ENCODE measurements around the gene CFAP157. TPM values are rescaled to one million over a fixed set of nuclear protein-coding genes. Genes with fewer than 3 reads are reported as not detected.

The CFAP157 gene
- total RNA-seq, 1 donor from 2014 or later: 0.29 TPM

DNA sequence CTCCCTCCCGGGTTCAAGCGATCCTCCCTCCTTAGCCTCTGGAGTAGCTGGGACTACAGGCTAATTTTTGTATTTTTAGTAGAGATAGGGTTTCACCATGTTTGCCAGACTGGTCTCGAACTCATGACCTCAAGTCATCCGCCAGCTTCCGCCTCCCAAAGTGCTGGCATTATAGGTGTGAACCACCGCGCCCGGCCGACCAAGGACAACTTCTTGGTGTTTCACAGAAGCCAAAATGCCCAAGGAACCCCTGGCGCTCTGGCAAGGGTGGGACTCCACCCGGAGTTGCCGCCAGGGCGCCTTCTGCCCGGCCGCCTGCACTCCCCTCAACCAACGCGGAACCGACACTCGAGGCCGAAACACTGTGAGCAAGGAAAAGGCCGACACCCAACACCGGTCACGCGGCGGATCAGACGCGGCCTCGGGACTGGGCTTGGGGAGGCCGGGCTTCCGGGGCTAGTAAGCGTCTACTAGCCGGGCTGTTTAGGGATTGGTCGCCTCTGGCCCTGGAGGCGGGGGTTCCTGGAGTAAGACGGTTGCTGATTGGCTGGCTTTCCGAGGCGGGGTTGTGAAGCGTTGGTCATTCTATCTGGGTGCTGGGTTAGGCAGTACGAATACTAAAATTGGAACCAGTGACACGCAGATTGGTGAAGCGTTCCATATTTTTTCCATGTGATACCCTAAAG is 7.7 kb upstream of the CFAP157 start:
- intact Hi-C loops (cut with DNase I): no loop called here
- peak; percentile 99 for ATAC-seq
- H3K36me3 ChIP-seq: no peaks in the 10 kb centered on the region
- DNase-seq: peak; percentile 98
- TF ChIP-seq, protein P1, sequence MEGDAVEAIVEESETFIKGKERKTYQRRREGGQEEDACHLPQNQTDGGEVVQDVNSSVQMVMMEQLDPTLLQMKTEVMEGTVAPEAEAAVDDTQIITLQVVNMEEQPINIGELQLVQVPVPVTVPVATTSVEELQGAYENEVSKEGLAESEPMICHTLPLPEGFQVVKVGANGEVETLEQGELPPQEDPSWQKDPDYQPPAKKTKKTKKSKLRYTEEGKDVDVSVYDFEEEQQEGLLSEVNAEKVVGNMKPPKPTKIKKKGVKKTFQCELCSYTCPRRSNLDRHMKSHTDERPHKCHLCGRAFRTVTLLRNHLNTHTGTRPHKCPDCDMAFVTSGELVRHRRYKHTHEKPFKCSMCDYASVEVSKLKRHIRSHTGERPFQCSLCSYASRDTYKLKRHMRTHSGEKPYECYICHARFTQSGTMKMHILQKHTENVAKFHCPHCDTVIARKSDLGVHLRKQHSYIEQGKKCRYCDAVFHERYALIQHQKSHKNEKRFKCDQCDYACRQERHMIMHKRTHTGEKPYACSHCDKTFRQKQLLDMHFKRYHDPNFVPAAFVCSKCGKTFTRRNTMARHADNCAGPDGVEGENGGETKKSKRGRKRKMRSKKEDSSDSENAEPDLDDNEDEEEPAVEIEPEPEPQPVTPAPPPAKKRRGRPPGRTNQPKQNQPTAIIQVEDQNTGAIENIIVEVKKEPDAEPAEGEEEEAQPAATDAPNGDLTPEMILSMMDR (IDR thresholded peaks at IDR 0.05): no peak
- H3K9me3 ChIP-seq: no peaks in the 10 kb centered on the region
- peak overlapping the region; percentile 86 for H3K27ac ChIP-seq
- no peaks in the 10 kb centered on the region for H3K27me3 ChIP-seq
- H3K4me3 ChIP-seq: peak overlapping the region; percentile 43
- peaks cover 4% of the 10 kb centered on the region for H3K4me1 ChIP-seq

DNA sequence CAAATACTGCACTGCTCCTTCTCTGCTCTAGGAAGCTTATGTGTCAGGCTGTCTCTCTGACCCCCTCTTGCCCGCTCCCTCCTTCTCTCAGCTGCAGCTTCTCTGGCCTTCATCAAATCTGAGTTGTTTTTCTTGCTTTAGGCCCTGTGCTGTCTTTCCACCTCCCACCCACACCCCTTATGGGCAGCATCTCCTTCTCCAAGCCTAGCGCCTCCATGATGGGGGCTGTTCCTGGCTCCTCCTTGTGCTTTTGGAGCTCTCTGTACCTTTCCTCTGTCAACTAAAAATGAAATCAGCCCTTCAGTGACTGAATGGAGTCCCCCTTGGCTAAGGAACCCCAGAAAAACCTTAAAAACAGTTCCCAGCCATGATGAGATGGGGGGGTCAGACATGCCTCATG is 6.6 kb upstream of the CFAP157 start:
- TF ChIP-seq, protein P1 (IDR thresholded peaks at IDR 0.05): no peak
- peak overlapping the region; percentile 86 for H3K27ac ChIP-seq

DNA sequence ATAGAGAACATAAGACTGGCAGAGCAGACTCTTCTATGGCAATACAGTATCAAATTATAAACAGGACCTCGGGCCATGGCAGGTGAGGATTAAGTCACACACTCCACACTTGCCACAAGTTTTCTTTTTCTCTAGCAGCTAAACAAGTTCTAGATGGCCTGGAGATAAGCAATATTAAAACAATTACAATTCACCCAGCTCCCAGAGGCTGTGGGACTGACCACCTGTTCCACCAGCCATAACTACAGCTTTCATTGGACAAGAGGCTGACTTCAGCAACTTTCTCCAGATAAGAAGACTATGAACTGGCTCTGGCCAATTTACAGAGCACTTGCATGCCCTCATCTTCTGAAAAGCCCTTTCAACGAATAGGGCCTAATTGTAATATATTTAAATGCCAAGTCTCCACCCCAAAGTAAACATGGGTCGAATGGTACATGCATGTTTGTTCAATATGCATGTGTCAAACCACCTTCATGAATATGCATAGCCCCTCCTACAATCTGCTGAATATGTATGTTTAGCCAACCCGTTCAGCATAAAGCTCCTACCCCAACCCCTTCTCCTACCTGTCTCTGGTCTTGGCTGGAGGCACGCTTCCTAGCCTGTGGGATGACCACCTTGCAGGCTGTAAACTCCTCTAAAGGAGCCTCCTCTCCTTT is 6.1 kb upstream of the CFAP157 start:
- no peaks in the 10 kb centered on the region for H3K9me3 ChIP-seq
- no peaks in the 10 kb centered on the region for H3K27me3 ChIP-seq
- H3K4me3 ChIP-seq: no peak overlapping the region
- DNase-seq: no peak
- ATAC-seq: no peak
- TF ChIP-seq, protein P1 (IDR thresholded peaks at IDR 0.05): no peak
- H3K4me1 ChIP-seq: peaks cover 4% of the 10 kb centered on the region
- intact Hi-C loops (cut with DNase I): no loop called here
- no peaks in the 10 kb centered on the region for H3K36me3 ChIP-seq
- no peak overlapping the region for H3K27ac ChIP-seq

More for the DNA sequence above, 6.6 kb upstream of the CFAP157 start:
- no peak overlapping the region for H3K4me3 ChIP-seq
- peaks cover 4% of the 10 kb centered on the region for H3K4me1 ChIP-seq
- DNase-seq: no peak
- H3K27me3 ChIP-seq: no peaks in the 10 kb centered on the region
- H3K9me3 ChIP-seq: no peaks in the 10 kb centered on the region
- no peak for ATAC-seq
- H3K36me3 ChIP-seq: no peaks in the 10 kb centered on the region
- intact Hi-C loops (cut with DNase I): no loop called here

DNA sequence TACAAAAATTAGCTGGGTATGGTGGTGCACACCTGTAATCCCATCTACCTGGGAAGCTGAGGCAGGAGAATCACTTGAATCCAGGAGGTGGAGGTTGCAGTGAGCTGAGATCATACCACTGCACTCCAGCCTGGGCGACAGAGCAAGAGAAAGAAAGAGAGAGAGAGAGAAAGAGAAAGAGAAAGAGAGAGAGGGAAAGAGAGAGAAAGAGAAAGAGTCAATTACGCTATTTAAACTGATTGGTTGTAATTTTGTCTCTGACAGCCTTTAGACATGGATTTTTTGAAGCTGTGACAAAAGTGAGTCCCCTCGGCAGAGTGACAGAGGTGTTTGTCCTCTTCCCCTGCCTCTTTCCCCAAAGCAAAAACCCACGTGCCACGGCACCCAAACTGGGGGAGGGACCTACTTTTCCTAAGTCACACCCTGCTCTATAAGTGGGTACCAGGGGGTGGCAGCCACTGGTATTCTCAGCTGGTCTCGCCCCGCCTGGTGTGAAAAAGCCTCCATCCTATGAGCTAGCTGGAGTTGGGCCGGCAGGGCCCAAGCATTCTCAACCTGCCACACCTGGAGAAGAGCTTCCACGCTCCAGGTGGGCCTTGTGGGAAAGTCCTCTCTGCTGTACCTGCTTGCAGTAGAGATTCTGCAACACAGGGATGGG is 3.4 kb upstream of the CFAP157 start:
- no peaks in the 10 kb centered on the region for H3K9me3 ChIP-seq
- DNase-seq: no peak
- no peak for ATAC-seq
- no peak overlapping the region for H3K4me3 ChIP-seq
- TF ChIP-seq, protein P1 (IDR thresholded peaks at IDR 0.05): no peak
- no peaks in the 10 kb centered on the region for H3K27me3 ChIP-seq
- no peak overlapping the region for H3K27ac ChIP-seq
- intact Hi-C loops (cut with DNase I): no loop called here
- no peaks in the 10 kb centered on the region for H3K36me3 ChIP-seq
- peaks cover 4% of the 10 kb centered on the region for H3K4me1 ChIP-seq

DNA sequence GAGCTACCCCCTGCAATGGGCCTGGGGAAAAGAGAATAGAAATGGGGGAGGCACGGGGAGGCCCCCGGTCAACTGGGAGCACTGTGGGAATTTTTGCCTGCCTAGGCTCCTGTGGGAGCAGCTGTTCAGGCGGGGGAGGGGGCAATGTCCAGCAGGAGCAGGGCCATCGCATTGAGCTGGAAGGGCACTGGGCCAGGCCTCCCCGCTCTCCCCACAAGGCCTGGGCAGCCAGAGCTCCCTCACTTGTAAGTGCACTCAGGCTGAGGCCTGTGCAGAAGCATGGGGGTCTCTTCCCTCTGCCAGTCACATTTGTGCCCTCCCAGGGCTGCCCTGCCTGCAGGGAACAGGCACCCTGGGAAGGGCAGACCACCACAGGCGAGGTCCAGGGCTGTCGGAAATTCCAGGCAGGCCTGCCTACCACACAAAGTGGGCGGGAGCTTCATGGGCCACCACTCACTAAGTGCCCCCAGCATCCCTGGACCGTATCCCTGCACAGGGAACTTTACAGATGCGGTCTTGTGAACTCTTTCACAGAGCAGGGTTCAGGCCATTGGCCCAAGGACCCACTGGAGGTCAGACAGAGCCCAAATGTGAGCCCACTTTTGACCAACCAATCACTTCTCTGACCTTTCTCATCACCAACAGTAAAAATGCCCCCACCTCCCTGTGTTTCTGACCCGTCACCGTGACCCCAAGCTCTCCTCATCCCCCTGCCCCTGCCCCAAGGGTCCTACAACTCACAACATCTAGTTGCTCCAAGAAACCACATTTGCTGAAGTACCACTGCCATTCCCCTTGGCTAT is 1.0 kb upstream of the CFAP157 start:
- Histone ChIP-seq H3K27ac (no peak overlapping the region), H3K27me3 (no peaks in the 10 kb centered on the region), H3K9me3 (no peaks in the 10 kb centered on the region), H3K4me3 (no peak overlapping the region), H3K36me3 (no peaks in the 10 kb centered on the region), H3K4me1 (no peaks in the 10 kb centered on the region)
- ATAC-seq: no peak
- intact Hi-C loops (cut with DNase I): no loop called here
- DNase-seq: no peak
- TF ChIP-seq, protein P1 (IDR thresholded peaks at IDR 0.05): no peak

All from upper lobe of right lung (tissue), 1 donor.